IMR-90 (cell line): ENCODE data around the gene GNAT1. TPM values are rescaled to one million over a fixed set of nuclear protein-coding genes. Genes with fewer than 3 reads are reported as not detected.

ENCODE experiments used
- ATAC-seq: fragments of 200-7000 bp; cut with Tn5 transposase; 2 replicates; pipeline ENCODE4 v1.9.1; 2020; ENCODE audit warnings: low read depth, mild to moderate bottlenecking, moderate library complexity
- BruUV-seq: library from RNA; stranded (reverse); fragments of 400-500 nt; replicated peaks from 2 replicates; lab custom pipeline; 2021; lab: Mats Ljungman, UMichigan
- CTCF ChIA-PET: fragments of 300-600 bp; formaldehyde crosslinking; extraction: SDS; loops from one replicate; lab custom pipeline; 2021; ENCODE audit warnings: antibody characterized with exemption; lab: Yijun Ruan, JAX
- POLR2A ChIA-PET: fragments of 300-600 bp; sonication (Branson Sonifier 250); formaldehyde crosslinking; loops from one replicate; lab custom pipeline; 2022; ENCODE audit warnings: antibody characterized with exemption; ENCODE audit not compliant: unreplicated experiment; lab: Charles Lee
- DNase-seq: peaks from one replicate; pipeline ENCODE4 v3.0.0; 2013
- H2AFZ ChIP-seq: replicated peaks from 2 replicates; pipeline ENCODE3; 2013; ENCODE audit warnings: low read length, mild to moderate bottlenecking; ENCODE audit not compliant: poor library complexity
- H2AK5ac ChIP-seq: 2 replicates; pipeline ENCODE4 v1.6.1; 2013; ENCODE audit warnings: low read depth, low read length, inconsistent platforms
- H2AK9ac ChIP-seq: replicated peaks from 2 replicates; pipeline ENCODE3; 2013; ENCODE audit warnings: mild to moderate bottlenecking, low read depth, low read length, moderate library complexity; ENCODE audit not compliant: poor library complexity
- H2BK120ac ChIP-seq: 2 replicates; pipeline ENCODE4 v1.6.1; 2013; ENCODE audit warnings: low read depth, low read length, inconsistent platforms
- H2BK15ac ChIP-seq: 3 replicates; pipeline ENCODE4 v1.6.1; 2013; ENCODE audit warnings: low read depth, low read length, inconsistent platforms
- H2BK20ac ChIP-seq: 2 replicates; pipeline ENCODE4 v1.6.1; 2013; ENCODE audit warnings: low read depth, mild to moderate bottlenecking, inconsistent platforms, low read length, moderate library complexity
- H2BK5ac ChIP-seq: 2 replicates; pipeline ENCODE4 v1.6.1; 2013; ENCODE audit warnings: mild to moderate bottlenecking, low read depth, low read length, inconsistent platforms; ENCODE audit not compliant: poor library complexity, severe bottlenecking
- H3K14ac ChIP-seq: replicated peaks from 2 replicates; pipeline ENCODE4 v1.6.1; 2013; ENCODE audit warnings: low read depth, low read length, inconsistent platforms
- H3K18ac ChIP-seq: 2 replicates; pipeline ENCODE4 v1.6.1; 2013; ENCODE audit warnings: low read depth, low read length, control low read depth
- H3K23ac ChIP-seq: 2 replicates; pipeline ENCODE4 v1.6.1; 2013; ENCODE audit warnings: low read depth, low read length, inconsistent platforms
- H3K27ac ChIP-seq: 2 replicates; pipeline ENCODE4 v1.5.1; 2013; ENCODE audit warnings: mild to moderate bottlenecking, control low read depth, low read length; ENCODE audit not compliant: insufficient read depth
- H3K27me3 ChIP-seq: 2 replicates; pipeline ENCODE4 v1.6.1; 2013; ENCODE audit warnings: low read length; ENCODE audit not compliant: control insufficient read depth, insufficient read depth
- H3K36me3 ChIP-seq: 2 replicates; pipeline ENCODE4 v1.6.1; 2013; ENCODE audit warnings: low read length, mixed read lengths; ENCODE audit not compliant: control insufficient read depth, insufficient read depth
- H3K4ac ChIP-seq: 2 replicates; pipeline ENCODE4 v1.6.1; 2013; ENCODE audit warnings: low read depth, low read length, inconsistent platforms
- H3K4me1 ChIP-seq: 2 replicates; pipeline ENCODE4 v1.6.1; 2013; ENCODE audit warnings: low read length, mixed read lengths; ENCODE audit not compliant: control insufficient read depth, insufficient read depth
- H3K4me2 ChIP-seq: 2 replicates; pipeline ENCODE4 v1.6.1; 2013; ENCODE audit warnings: low read depth, mild to moderate bottlenecking, control low read depth, low read length, moderate library complexity
- H3K4me3 ChIP-seq: 2 replicates; pipeline ENCODE4 v1.5.1; 2013; ENCODE audit warnings: low read depth, mild to moderate bottlenecking, control low read depth, low read length, moderate library complexity; ENCODE audit not compliant: insufficient read depth
- H3K56ac ChIP-seq: 2 replicates; pipeline ENCODE4 v1.6.1; 2013; ENCODE audit warnings: low read length, inconsistent platforms; ENCODE audit not compliant: insufficient read depth; ENCODE audit errors: extremely low read depth
- H3K79me1 ChIP-seq, 2 experiments: 2 replicates each; pipeline ENCODE4 v1.6.1; 2013; ENCODE audit warnings: low read length in 2 of 2, inconsistent platforms in 1 of 2, low read depth in 1 of 2
- H3K9ac ChIP-seq: 2 replicates; pipeline ENCODE4 v1.6.1; 2013; ENCODE audit warnings: low read depth, low read length, control low read depth
- H3K9me1 ChIP-seq: 2 replicates; pipeline ENCODE4 v1.6.1; 2013; ENCODE audit warnings: low read length, inconsistent platforms; ENCODE audit not compliant: insufficient read depth
- H3K9me3 ChIP-seq: 2 replicates; pipeline ENCODE4 v1.6.1; 2013; ENCODE audit warnings: low read length; ENCODE audit not compliant: control insufficient read depth, insufficient read depth
- H4K20me1 ChIP-seq: 2 replicates; pipeline ENCODE4 v1.6.1; 2013; ENCODE audit warnings: low read length, inconsistent platforms; ENCODE audit not compliant: insufficient read depth
- H4K5ac ChIP-seq: 2 replicates; pipeline ENCODE4 v1.6.1; 2013; ENCODE audit warnings: mild to moderate bottlenecking, low read depth, low read length, control low read depth
- H4K8ac ChIP-seq, 2 experiments: 2 replicates each; pipeline ENCODE4 v1.6.1; 2013; ENCODE audit warnings: low read depth in 2 of 2, low read length in 2 of 2, control low read depth in 1 of 2, inconsistent platforms in 1 of 2
- H4K91ac ChIP-seq: 2 replicates; pipeline ENCODE4 v1.6.1; 2013; ENCODE audit warnings: low read depth, low read length, inconsistent platforms; ENCODE audit not compliant: insufficient read depth
- BHLHE40 ChIP-seq: fragments of 150-350 bp; IDR thresholded peaks from 2 replicates; pipeline ENCODE4 v1.6.1; 2016; ENCODE audit warnings: mild to moderate bottlenecking, low read depth, low read length
- CEBPB ChIP-seq: IDR thresholded peaks from 2 replicates; pipeline ENCODE4 v1.6.1; 2012; ENCODE audit warnings: low read depth, low read length, improper control_type of control experiment
- CHD1 ChIP-seq: IDR thresholded peaks from 2 replicates; pipeline ENCODE4 v1.6.1; 2012; ENCODE audit warnings: low read depth, low read length, improper control_type of control experiment
- CTCF ChIP-seq: conservative IDR thresholded peaks from 2 replicates; pipeline ENCODE4 v1.5.1; 2012; ENCODE audit warnings: mild to moderate bottlenecking, low read depth, low read length, improper control_type of control experiment
- ELK1 ChIP-seq: fragments of 150-350 bp; IDR thresholded peaks from 2 replicates; pipeline ENCODE4 v1.6.1; 2016; ENCODE audit warnings: low read depth, mild to moderate bottlenecking, low read length, moderate library complexity, borderline replicate concordance
- FOS ChIP-seq: fragments of 150-350 bp; IDR thresholded peaks from 2 replicates; pipeline ENCODE4 v1.6.1; 2016; ENCODE audit warnings: low read depth, low read length
- MAFK ChIP-seq: IDR thresholded peaks from 2 replicates; pipeline ENCODE4 v1.6.1; 2012; ENCODE audit warnings: low read depth, low read length, improper control_type of control experiment
- MAZ ChIP-seq: IDR thresholded peaks from 2 replicates; pipeline ENCODE4 v1.6.1; 2012; ENCODE audit warnings: low read depth, mild to moderate bottlenecking, low read length, improper control_type of control experiment, moderate library complexity, borderline replicate concordance
- MXI1 ChIP-seq: IDR thresholded peaks from 2 replicates; pipeline ENCODE4 v1.6.1; 2012; ENCODE audit warnings: low read depth, mild to moderate bottlenecking, low read length, moderate library complexity, borderline replicate concordance
- NFE2L2 ChIP-seq: fragments of 150-350 bp; IDR thresholded peaks from 2 replicates; pipeline ENCODE4 v1.6.1; 2016; ENCODE audit warnings: low read depth, mild to moderate bottlenecking, low read length
- POLR2A ChIP-seq: IDR thresholded peaks from 2 replicates; pipeline ENCODE4 v1.6.1; 2012; ENCODE audit warnings: mild to moderate bottlenecking, low read depth, low read length
- RAD21 ChIP-seq: IDR thresholded peaks from 2 replicates; pipeline ENCODE4 v1.6.1; 2012; ENCODE audit warnings: low read length, improper control_type of control experiment
- RCOR1 ChIP-seq: IDR thresholded peaks from 2 replicates; pipeline ENCODE4 v1.6.1; 2012; ENCODE audit warnings: mild to moderate bottlenecking, low read length, improper control_type of control experiment; ENCODE audit not compliant: insufficient replicate concordance
- RFX5 ChIP-seq: IDR thresholded peaks from 2 replicates; pipeline ENCODE4 v1.8.0; 2012; ENCODE audit warnings: low read depth, mild to moderate bottlenecking, low read length, moderate library complexity
- SMC3 ChIP-seq: fragments of 150-350 bp; IDR thresholded peaks from 2 replicates; pipeline ENCODE4 v1.6.1; 2016; ENCODE audit warnings: low read depth, mild to moderate bottlenecking, antibody characterized with exemption, low read length, moderate library complexity
- USF2 ChIP-seq: fragments of 150-350 bp; IDR thresholded peaks from 2 replicates; pipeline ENCODE4 v1.6.1; 2017; ENCODE audit warnings: mild to moderate bottlenecking, antibody characterized with exemption, low read length, low read depth
- WGBS, 2 experiments: methylation state at CpG; one replicate each; pipeline versions ENCODE4 v1.1.5 to v1.1.7; 2013; ENCODE audit warnings: missing lambda C conversion rate in 2 of 2; ENCODE audit not compliant: insufficient read length in 1 of 2; ENCODE audit errors: extremely low coverage in 2 of 2; 5-methylcytosine and 5-hydroxymethylcytosine counted together
- dilution Hi-C: fragments of 300-500 bp; cut with HindIII; formaldehyde crosslinking; loops from one replicate; pipeline ENCODE4 v1.14.3; 2018; ENCODE audit warnings: low sequenced_read_pairs; ENCODE audit not compliant: unreplicated experiment
- in situ Hi-C: fragments of 300-500 bp; cut with MboI; formaldehyde crosslinking; loops from 3 replicates; pipeline ENCODE4 v1.14.3; 2019; ENCODE audit warnings: low sequenced_read_pairs, inconsistent platforms, mixed read lengths
- intact Hi-C: fragments of 100-400 bp; cut with micrococcal nuclease; formaldehyde crosslinking; loops from 2 replicates; pipeline ENCODE4 v1.10.0; 2022
- polyA plus RNA-seq, 3 experiments: library from polyadenylated mRNA; depleted of rRNA; stranded (reverse); fragments of >200 nt; gene quantifications; 2 replicates each; pipeline ENCODE4 v1.2.3, GENCODE V29; 2012; ENCODE audit warnings: low replicate concordance in 1 of 3
- total RNA-seq: library from RNA; depleted of rRNA; stranded (reverse); fragments of >200 nt; gene quantifications from 2 replicates; pipeline ENCODE4 v1.2.3, GENCODE V29; 2012

The GNAT1 gene
- total and polyA plus RNA-seq, 2 of the 4 experiments (the other 2 are of a cell fraction): not detected

- no peaks in the 10 kb centered on the region for H4K20me1 ChIP-seq
- no peak overlapping the region for H4K5ac ChIP-seq
- in situ Hi-C loops (loop anchor here (5.0 kb wide), 2 partner anchors 37 to 43 kb away; partner anchors contain the start of gene GNAT1), intact Hi-C loops (loop anchor here (5.0 kb wide), 1 partner anchor 313 kb away; no protein-coding TSS in a partner anchor), dilution Hi-C loops (no loop called here)
- DNase-seq (no peak), ATAC-seq (no peak)
- TF ChIP-seq RAD21 (no peak), MXI1 (no peak), SMC3 (no peak), ELK1 (no peak), CTCF (no peak), MAFK (no peak), RFX5 (no peak), CEBPB (no peak), NFE2L2 (no peak), BHLHE40 (no peak), USF2 (no peak), RCOR1 (no peak), CHD1 (no peak), POLR2A (no peak), FOS (no peak), MAZ (no peak)
- H3K23ac ChIP-seq: no peak overlapping the region
- no peak overlapping the region for H3K27ac ChIP-seq
- no peak overlapping the region for H3K4ac ChIP-seq
- peak overlapping the region; percentile 76 for H2AK9ac ChIP-seq
- H3K14ac ChIP-seq: no peak overlapping the region
- peaks cover 0 to 12% of the 10 kb centered on the region in 2 experiments; a peak in 2 of 4 replicates for H3K79me1 ChIP-seq
- no peak overlapping the region for H3K9ac ChIP-seq
- H2AFZ ChIP-seq: no peak overlapping the region
- no peak overlapping the region for H4K91ac ChIP-seq
- no peaks in the 10 kb centered on the region for H3K9me3 ChIP-seq
- H3K9me1 ChIP-seq: peaks cover 9% of the 10 kb centered on the region; the same call in 1 of the 2 replicates
- CTCF ChIA-PET: interaction anchor here (1.6 kb wide), 1 partner anchor 17 kb away, joined by 6 read pairs; no protein-coding TSS in a partner anchor
- WGBS, 2 experiments: 86% methylated on average over 1 of the region's 3 CpGs; no CpG with 5 or more reads in 1 of the 2 experiments
- H2BK20ac ChIP-seq: no peak overlapping the region
- H2BK5ac ChIP-seq: no peak overlapping the region
- no TSS peak for BruUV-seq
- no peak overlapping the region for H3K4me3 ChIP-seq
- no peak overlapping the region for H3K4me2 ChIP-seq
- POLR2A ChIA-PET: no interaction called here
- H3K36me3 ChIP-seq: no peaks in the 10 kb centered on the region
- H2BK15ac ChIP-seq: no peak overlapping the region
- H3K27me3 ChIP-seq: no peaks in the 10 kb centered on the region
- no peak overlapping the region for H2BK120ac ChIP-seq
- H4K8ac ChIP-seq: no peak overlapping the region
- peaks cover 7% of the 10 kb centered on the region for H3K4me1 ChIP-seq
- H3K56ac ChIP-seq: no peak overlapping the region
- H2AK5ac ChIP-seq: no peak overlapping the region
- H3K18ac ChIP-seq: no peak overlapping the region
Measured at GRCh38 chr3:50229490-50229889, 38.1 kb downstream of the GNAT1 start.
